PFSK-1 (cell line): ENCODE measurements around the gene CDC37L1.

Experiments used
- POLR2AphosphoS5 ChIP-seq: IDR thresholded peaks from 2 replicates; pipeline ENCODE4 v1.6.1; 2012; ENCODE audit warnings: low read depth, mild to moderate bottlenecking, control low read depth, low read length, moderate library complexity
- TAF1 ChIP-seq: IDR thresholded peaks from 2 replicates; pipeline ENCODE4 v1.6.1; 2012; ENCODE audit warnings: low read length, control low read depth, borderline replicate concordance; ENCODE audit not compliant: insufficient read depth
- TF ChIP-seq, protein P1 (sequence below), 2 experiments: IDR thresholded peaks; 2 replicates each; pipeline versions ENCODE4 v1.6.1 to v1.8.0; 2011 to 2012; ENCODE audit warnings: low read depth in 2 of 2, low read length in 2 of 2, control low read depth in 1 of 2, inconsistent platforms in 1 of 2, mild to moderate bottlenecking in 1 of 2, moderate library complexity in 1 of 2; ENCODE audit not compliant: insufficient read depth in 1 of 2

DNA sequence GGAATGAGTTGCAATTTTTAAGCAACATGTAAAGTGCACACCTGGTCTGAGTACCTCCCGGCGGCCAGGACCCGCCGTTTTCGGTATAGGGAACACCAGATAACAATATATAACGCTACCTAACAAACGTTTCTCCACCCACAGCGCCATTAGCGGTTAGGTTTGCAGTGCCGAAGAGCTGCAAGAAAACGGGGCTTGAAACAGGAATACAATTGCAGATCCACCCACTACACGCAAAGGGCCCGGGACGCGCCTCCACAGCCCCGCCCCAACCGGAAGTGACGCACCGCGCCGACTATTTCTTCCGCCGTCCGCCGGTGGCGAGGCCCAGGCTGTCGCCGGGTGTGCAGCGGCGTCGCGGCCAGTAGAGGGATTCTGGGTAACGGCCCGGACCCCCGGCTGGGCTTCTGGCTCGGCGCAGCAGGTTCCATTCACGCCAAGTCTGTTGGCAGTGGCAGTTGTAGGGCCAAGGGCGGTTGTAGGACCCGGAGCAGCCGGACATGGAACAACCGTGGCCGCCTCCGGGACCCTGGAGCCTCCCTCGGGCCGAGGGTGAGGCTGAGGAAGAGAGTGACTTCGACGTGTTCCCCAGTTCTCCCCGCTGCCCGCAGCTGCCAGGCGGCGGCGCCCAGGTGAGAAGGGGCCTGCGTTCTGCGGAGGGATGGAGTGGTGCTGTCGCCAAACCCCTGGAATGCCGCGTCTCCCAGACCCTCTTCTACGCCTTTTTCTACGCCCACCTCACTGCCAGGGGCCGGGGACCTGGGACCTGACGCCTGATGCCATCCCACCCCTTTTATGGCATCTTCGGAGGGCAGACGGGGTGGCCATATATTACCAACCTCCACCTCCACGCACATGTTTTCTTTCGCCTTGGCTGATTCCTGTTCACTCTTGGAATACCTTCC, at the start of gene CDC37L1:
- peak; percentile 82 for TF ChIP-seq POLR2AphosphoS5
- TF ChIP-seq, protein P1, sequence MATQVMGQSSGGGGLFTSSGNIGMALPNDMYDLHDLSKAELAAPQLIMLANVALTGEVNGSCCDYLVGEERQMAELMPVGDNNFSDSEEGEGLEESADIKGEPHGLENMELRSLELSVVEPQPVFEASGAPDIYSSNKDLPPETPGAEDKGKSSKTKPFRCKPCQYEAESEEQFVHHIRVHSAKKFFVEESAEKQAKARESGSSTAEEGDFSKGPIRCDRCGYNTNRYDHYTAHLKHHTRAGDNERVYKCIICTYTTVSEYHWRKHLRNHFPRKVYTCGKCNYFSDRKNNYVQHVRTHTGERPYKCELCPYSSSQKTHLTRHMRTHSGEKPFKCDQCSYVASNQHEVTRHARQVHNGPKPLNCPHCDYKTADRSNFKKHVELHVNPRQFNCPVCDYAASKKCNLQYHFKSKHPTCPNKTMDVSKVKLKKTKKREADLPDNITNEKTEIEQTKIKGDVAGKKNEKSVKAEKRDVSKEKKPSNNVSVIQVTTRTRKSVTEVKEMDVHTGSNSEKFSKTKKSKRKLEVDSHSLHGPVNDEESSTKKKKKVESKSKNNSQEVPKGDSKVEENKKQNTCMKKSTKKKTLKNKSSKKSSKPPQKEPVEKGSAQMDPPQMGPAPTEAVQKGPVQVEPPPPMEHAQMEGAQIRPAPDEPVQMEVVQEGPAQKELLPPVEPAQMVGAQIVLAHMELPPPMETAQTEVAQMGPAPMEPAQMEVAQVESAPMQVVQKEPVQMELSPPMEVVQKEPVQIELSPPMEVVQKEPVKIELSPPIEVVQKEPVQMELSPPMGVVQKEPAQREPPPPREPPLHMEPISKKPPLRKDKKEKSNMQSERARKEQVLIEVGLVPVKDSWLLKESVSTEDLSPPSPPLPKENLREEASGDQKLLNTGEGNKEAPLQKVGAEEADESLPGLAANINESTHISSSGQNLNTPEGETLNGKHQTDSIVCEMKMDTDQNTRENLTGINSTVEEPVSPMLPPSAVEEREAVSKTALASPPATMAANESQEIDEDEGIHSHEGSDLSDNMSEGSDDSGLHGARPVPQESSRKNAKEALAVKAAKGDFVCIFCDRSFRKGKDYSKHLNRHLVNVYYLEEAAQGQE (IDR thresholded peaks at IDR 0.05; ENCODE audit: insufficient read depth in 1 of 2, low read depth in 2 of 2, low read length in 2 of 2): peak in 1 of 2 experiments; percentile 25; a peak in 1 of 4 replicates
- TF ChIP-seq TAF1: peak; percentile 89
